ENCODE data around the gene ARHGAP9. TPM values are rescaled to one million over a fixed set of nuclear protein-coding genes. Genes with fewer than 3 reads are reported as not detected.

Gene ARHGAP9
- 54.2 TPM for total RNA-seq
- long read RNA-seq, transcript ARHGAP9-204 (16 exons, 2,323 nt) = major isoform, 6 of 59 reads
- long read RNA-seq, partial matches to known transcripts = 13 of 59 reads
- long read RNA-seq, other reads (novel, unspliced or antisense) = 40 of 59 reads

DNA sequence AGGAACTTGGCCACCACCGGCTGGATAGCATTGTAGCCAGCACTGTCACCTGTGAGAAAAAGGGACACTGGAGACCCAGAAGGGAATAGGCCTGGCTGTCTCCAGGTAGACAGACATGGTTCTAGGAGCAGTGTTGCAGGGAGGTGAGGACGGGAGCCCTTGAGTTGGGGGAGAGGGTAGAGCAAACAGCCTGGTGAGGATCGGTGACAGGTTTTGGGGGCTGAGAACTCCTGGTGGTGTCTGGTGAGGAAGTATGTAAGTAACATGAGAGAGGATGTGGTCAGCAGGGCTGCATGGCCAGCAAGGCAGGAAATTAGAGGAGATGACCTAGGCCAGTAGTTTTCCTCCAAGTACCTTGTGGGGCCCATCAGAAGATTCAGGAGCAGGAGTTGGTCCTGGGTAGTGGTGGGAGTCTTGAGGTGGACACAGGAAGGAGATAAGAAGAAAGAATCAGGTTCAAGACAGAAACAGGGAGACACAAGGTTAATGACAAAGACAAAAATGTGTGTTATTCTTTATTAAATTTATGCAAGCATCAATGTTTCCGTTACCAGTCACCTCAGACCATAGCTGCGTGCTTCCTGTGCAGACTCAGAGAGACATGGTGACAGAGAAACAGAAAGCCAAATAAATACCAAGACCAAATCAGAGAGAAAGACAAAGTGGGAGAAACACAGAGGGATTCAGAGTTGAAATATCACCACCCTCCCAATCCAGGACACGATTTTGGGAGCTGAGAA, at the start of gene ARHGAP9:
Gene ARHGAP9, minus strand, starts transcription at position 491 of the 740 bp plus-strand sequence. Its CDS starts 460 bp downstream, at position 31.
- Histone ChIP-seq H3K27me3 (ENCODE audit: low read depth) (peaks cover 28% of the 10 kb centered on the region), H3K27ac (peak within 1 kb of the TSS; percentile 78), H3K9me3 (no peaks in the 10 kb centered on the region), H3K36me3 (peaks cover 2% of the 10 kb centered on the region), H3K4me3 (peak within 1 kb of the TSS; percentile 57), H3K4me1 (peaks cover 37% of the 10 kb centered on the region)
- intact Hi-C loops (cut with DNase I) = no loop called here
- TF ChIP-seq, protein P1, sequence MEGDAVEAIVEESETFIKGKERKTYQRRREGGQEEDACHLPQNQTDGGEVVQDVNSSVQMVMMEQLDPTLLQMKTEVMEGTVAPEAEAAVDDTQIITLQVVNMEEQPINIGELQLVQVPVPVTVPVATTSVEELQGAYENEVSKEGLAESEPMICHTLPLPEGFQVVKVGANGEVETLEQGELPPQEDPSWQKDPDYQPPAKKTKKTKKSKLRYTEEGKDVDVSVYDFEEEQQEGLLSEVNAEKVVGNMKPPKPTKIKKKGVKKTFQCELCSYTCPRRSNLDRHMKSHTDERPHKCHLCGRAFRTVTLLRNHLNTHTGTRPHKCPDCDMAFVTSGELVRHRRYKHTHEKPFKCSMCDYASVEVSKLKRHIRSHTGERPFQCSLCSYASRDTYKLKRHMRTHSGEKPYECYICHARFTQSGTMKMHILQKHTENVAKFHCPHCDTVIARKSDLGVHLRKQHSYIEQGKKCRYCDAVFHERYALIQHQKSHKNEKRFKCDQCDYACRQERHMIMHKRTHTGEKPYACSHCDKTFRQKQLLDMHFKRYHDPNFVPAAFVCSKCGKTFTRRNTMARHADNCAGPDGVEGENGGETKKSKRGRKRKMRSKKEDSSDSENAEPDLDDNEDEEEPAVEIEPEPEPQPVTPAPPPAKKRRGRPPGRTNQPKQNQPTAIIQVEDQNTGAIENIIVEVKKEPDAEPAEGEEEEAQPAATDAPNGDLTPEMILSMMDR (IDR thresholded peaks at IDR 0.05) = no peak
- DNase-seq = peak; percentile 49
- ATAC-seq = peak; percentile 12 to 25

DNA sequence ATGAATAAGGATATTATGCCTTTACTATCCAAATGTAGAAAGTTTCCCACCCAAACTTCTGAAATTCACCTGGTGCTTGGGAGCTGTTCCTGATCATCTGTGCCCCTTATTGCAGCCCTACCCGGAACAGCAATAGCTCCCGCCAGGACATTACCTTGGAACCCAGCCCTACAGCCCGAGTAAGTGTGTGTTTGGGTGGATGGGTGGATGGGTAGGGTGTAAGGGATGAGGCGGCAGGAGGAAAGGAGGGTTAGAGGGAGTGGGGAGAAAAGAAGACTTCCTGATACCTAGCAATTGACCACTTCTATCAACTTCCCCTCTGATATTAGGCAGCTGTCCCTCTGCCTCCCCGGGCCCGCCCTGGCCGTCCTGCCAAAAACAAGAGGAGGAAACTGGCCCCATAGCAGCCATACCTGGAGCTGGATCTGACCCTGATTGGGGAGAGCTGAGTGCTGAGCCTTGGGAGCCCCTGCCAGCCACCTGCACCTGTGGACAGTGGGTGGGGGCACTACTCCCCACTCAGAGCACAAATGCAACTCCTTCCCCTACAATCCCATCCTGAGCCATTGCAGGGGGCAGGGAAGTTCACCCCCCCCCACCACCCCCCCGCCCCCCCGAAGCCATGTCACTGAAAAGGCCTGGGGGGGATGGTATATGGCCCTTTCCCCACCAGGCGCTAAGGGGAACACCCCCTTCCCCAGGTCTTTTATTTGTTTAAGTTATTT, 49.3 kb upstream of the ARHGAP9 start:
- TF ChIP-seq, protein P1 (IDR thresholded peaks at IDR 0.05) = no peak
- Histone ChIP-seq H3K27me3 (ENCODE audit: low read depth) (no peaks in the 10 kb centered on the region), H3K4me3 (no peak overlapping the region), H3K9me3 (no peaks in the 10 kb centered on the region), H3K4me1 (peaks cover 14% of the 10 kb centered on the region), H3K36me3 (peaks cover 100% of the 10 kb centered on the region), H3K27ac (no peak overlapping the region)
- intact Hi-C loops (cut with DNase I) = no loop called here
- ATAC-seq (no peak), DNase-seq (no peak)

DNA sequence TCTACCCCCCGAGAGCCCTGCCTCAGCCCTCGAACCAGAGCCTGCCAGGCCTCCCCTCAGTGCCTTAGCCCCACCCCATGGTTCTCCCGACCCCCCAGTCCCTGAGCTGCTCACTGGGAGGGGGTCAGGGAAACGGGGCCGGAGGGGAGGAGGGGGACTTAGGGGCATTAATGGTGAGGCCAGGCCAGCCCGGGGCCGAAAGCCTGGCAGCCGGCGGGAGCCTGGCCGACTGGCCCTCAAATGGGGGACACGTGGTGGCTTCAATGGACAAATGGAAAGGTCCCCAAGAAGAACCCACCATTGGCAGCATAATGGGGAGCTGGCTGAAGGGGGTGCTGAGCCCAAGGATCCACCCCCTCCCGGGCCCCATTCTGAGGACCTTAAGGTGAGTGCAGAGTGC, 48.5 kb upstream of the ARHGAP9 start:
- intact Hi-C loops (cut with DNase I) = no loop called here
- no peak for DNase-seq
- TF ChIP-seq, protein P1 (IDR thresholded peaks at IDR 0.05) = no peak
- Histone ChIP-seq H3K27me3 (ENCODE audit: low read depth) (no peaks in the 10 kb centered on the region), H3K27ac (no peak overlapping the region), H3K4me1 (peaks cover 22% of the 10 kb centered on the region), H3K4me3 (no peak overlapping the region), H3K36me3 (peaks cover 92% of the 10 kb centered on the region), H3K9me3 (no peaks in the 10 kb centered on the region)
- ATAC-seq = no peak

DNA sequence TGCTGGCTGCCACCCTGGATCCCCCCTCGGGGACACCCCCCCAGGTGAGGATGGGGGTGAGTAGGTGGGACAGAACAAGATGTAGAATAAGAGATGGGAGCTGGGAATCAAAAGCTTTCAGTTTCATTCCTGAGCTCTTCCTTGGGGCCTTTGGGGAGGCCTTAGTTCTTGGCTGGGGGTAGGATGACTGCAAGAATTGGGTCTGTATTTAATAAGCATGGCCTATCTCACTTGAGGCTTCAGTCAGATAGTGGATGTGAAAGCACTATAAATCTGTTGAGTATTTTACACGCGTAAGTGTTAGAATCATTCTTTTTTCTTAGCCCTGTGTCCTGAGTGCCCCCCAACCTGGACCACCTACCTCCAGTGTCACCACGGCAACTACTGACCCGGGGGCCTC, 47.5 kb upstream of the ARHGAP9 start:
- Histone ChIP-seq H3K36me3 (peaks cover 82% of the 10 kb centered on the region), H3K27ac (no peak overlapping the region), H3K27me3 (ENCODE audit: low read depth) (no peaks in the 10 kb centered on the region), H3K4me3 (no peak overlapping the region), H3K4me1 (peaks cover 22% of the 10 kb centered on the region), H3K9me3 (no peaks in the 10 kb centered on the region)
- ATAC-seq (no peak), DNase-seq (no peak)
- TF ChIP-seq, protein P1 (IDR thresholded peaks at IDR 0.05) = no peak
- intact Hi-C loops (cut with DNase I) = no loop called here

DNA sequence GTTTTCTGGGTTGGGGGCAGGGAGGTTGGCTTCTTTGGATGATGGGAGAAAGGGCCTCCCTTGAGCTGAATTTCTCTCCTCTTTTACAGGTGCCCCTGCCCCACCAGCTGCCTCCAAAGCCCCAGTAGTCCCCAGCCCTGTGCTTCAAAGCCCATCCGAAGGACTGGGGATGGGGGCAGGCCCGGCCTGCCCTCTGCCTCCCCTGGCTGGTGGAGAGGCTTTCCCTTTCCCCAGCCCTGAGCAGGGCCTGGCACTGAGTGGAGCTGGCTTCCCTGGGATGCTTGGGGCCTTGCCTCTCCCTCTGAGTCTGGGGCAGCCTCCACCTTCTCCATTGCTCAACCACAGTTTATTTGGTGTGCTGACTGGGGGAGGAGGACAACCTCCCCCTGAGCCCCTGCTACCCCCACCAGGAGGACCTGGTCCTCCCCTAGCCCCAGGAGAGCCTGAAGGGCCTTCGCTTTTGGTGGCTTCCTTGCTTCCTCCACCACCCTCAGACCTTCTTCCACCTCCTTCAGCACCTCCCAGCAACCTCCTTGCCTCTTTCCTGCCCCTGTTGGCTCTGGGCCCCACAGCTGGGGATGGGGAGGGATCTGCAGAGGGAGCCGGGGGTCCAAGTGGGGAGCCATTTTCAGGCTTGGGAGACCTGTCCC, 46.9 kb upstream of the ARHGAP9 start:
- intact Hi-C loops (cut with DNase I) = no loop called here
- TF ChIP-seq, protein P1 (IDR thresholded peaks at IDR 0.05) = no peak
- H3K27me3 ChIP-seq (ENCODE audit: low read depth) = no peaks in the 10 kb centered on the region
- H3K36me3 ChIP-seq = peaks cover 76% of the 10 kb centered on the region
- H3K27ac ChIP-seq = no peak overlapping the region
- DNase-seq (no peak), ATAC-seq (no peak)
- H3K9me3 ChIP-seq = no peaks in the 10 kb centered on the region
- H3K4me3 ChIP-seq = no peak overlapping the region
- peaks cover 27% of the 10 kb centered on the region for H3K4me1 ChIP-seq

All from lower lobe of right lung (tissue), 2 donors.